GM12865 (cell line): ENCODE data around the gene OTC.

ENCODE experiments used
- DNase-seq: peaks from one replicate; pipeline ENCODE4 v3.0.0; 2010; ENCODE audit warnings: low read depth
- H3K4me3 ChIP-seq: 2 replicates; pipeline ENCODE4 v1.5.1; 2011; ENCODE audit warnings: mild to moderate bottlenecking, low read depth, low read length, control low read depth
- CTCF ChIP-seq: IDR thresholded peaks from 2 replicates; pipeline ENCODE4 v1.5.1; 2011; ENCODE audit warnings: low read length, control low read depth, low read depth, inconsistent platforms; ENCODE audit not compliant: insufficient read depth; ENCODE audit errors: missing control alignments

Gene OTC

GRCh38 chrX:38407126-38407525 is 54.7 kb downstream of the OTC start:
- H3K4me3 ChIP-seq = no peak overlapping the region
- DNase-seq = no peak

GRCh38 chrX:38409289-38409688 is 56.9 kb downstream of the OTC start:
- no peak overlapping the region for H3K4me3 ChIP-seq
- DNase-seq = no peak
- no peak for TF ChIP-seq CTCF

More at GRCh38 chrX:38407126-38407525, 54.7 kb downstream of the OTC start:
- TF ChIP-seq CTCF = no peak

GRCh38 chrX:38426785-38427184 is 74.4 kb downstream of the OTC start:
- DNase-seq = no peak
- H3K4me3 ChIP-seq = no peak overlapping the region
- no peak for TF ChIP-seq CTCF

GRCh38 chrX:38431525-38431924 is 79.1 kb downstream of the OTC start:
- no peak for TF ChIP-seq CTCF
- DNase-seq = no peak
- no peak overlapping the region for H3K4me3 ChIP-seq

- no peak for DNase-seq
- H3K4me3 ChIP-seq = no peak overlapping the region
- no peak for TF ChIP-seq CTCF
These were observed 82.7 kb downstream of the OTC start for GRCh38 chrX:38435130-38435529.

- H3K4me3 ChIP-seq = no peak overlapping the region
- no peak for DNase-seq
- no peak for TF ChIP-seq CTCF
These were observed 84.7 kb downstream of the OTC start for GRCh38 chrX:38437093-38437492.

GRCh38 chrX:38438321-38438720 is 85.9 kb downstream of the OTC start:
- TF ChIP-seq CTCF = no peak
- H3K4me3 ChIP-seq = no peak overlapping the region
- no peak for DNase-seq
